PC-9 (cell line): ENCODE results near the gene SUMO2.

Experiments
- EZH2 ChIP-seq: fragments of 200-600 bp; sonication (generic); IDR thresholded peaks from 2 replicates; pipeline ENCODE4 v1.8.0; 2017; ENCODE audit warnings: antibody characterized with exemption, low read depth
- TF ChIP-seq, protein P1 (sequence below): fragments of 200-600 bp; sonication (generic); conservative IDR thresholded peaks from 2 replicates; pipeline ENCODE4 v1.6.1; 2017; ENCODE audit warnings: mixed run types, antibody characterized with exemption, mild to moderate bottlenecking, moderate library complexity

DNA sequence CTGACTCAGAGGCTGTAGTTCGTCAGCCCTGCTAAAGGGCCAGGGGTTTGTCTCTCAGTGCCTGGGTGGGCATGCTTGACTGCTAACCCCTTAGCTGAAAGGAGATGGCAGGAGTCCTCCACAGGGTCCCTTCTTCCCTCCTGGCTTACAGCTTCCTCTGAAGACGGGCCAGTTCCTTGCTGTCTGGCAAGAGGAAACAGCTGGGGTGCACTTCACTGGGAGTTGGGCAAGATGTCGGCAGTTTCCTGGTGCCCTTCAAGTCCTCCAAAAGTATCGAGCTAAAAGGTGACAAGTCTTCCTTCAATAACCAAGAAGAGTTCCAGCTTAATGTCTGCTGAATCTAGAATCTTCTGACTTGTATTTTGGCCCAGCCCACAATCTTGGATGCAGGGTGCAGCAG, 46.1 kb upstream of the SUMO2 start:
- TF ChIP-seq, protein P1, sequence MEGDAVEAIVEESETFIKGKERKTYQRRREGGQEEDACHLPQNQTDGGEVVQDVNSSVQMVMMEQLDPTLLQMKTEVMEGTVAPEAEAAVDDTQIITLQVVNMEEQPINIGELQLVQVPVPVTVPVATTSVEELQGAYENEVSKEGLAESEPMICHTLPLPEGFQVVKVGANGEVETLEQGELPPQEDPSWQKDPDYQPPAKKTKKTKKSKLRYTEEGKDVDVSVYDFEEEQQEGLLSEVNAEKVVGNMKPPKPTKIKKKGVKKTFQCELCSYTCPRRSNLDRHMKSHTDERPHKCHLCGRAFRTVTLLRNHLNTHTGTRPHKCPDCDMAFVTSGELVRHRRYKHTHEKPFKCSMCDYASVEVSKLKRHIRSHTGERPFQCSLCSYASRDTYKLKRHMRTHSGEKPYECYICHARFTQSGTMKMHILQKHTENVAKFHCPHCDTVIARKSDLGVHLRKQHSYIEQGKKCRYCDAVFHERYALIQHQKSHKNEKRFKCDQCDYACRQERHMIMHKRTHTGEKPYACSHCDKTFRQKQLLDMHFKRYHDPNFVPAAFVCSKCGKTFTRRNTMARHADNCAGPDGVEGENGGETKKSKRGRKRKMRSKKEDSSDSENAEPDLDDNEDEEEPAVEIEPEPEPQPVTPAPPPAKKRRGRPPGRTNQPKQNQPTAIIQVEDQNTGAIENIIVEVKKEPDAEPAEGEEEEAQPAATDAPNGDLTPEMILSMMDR, result no peak
- no peak for TF ChIP-seq EZH2
